GM23338 (cell line): Measurements from ENCODE around the gene CCDC91.

Experiments
- CREB1 ChIP-seq: fragments of 250-450 bp; sonication (Bioruptor Pico); IDR thresholded peaks from 2 replicates; pipeline ENCODE4 v1.5.0; 2020; ENCODE audit warnings: low read depth, mild to moderate bottlenecking, moderate library complexity
- EZH2 ChIP-seq: fragments of 200-600 bp; sonication (generic); IDR thresholded peaks from one replicate; pipeline ENCODE4 v1.8.0; 2017; ENCODE audit warnings: antibody characterized with exemption, mild to moderate bottlenecking, low read depth; ENCODE audit not compliant: unreplicated experiment
- EZH2phosphoT487 ChIP-seq: fragments of 200-600 bp; sonication (generic); IDR thresholded peaks from one replicate; pipeline ENCODE4 v1.8.1; 2018; ENCODE audit warnings: antibody characterized with exemption; ENCODE audit not compliant: unreplicated experiment
- JUNB ChIP-seq: IDR thresholded peaks from one replicate; pipeline ENCODE4 v1.6.1; 2016; ENCODE audit warnings: antibody characterized with exemption; ENCODE audit not compliant: unreplicated experiment
- NANOG ChIP-seq: IDR thresholded peaks from 2 replicates; pipeline ENCODE4 v1.6.1; 2016; ENCODE audit warnings: antibody characterized with exemption, borderline replicate concordance
- POLR2AphosphoS5 ChIP-seq: IDR thresholded peaks from 2 replicates; pipeline ENCODE4 v1.6.1; 2016; ENCODE audit warnings: antibody characterized with exemption, low read depth
- STAT1 ChIP-seq: IDR thresholded peaks from one replicate; pipeline ENCODE4 v1.6.1; 2016; ENCODE audit warnings: antibody characterized with exemption; ENCODE audit not compliant: unreplicated experiment
- ZNF114 ChIP-seq: fragments of 250-450 bp; sonication (Bioruptor Pico); IDR thresholded peaks from 2 replicates; pipeline ENCODE4 v1.5.0; 2020; ENCODE audit warnings: mild to moderate bottlenecking, moderate library complexity
- ZNF331 ChIP-seq: fragments of 250-450 bp; sonication (Bioruptor Pico); IDR thresholded peaks from 2 replicates; pipeline ENCODE4 v1.5.0; 2020; ENCODE audit warnings: low read depth, mild to moderate bottlenecking, moderate library complexity
- TF ChIP-seq, protein P1 (sequence below), 2 experiments: fragments of 200-600 bp in 1 of 2; sonication (generic) in 1 of 2; conservative IDR thresholded peaks; 2 replicates each; pipeline versions ENCODE4 v1.5.1 to v1.6.1; 2016 to 2017; ENCODE audit warnings: antibody characterized with exemption in 2 of 2, low read depth in 2 of 2, mild to moderate bottlenecking in 2 of 2, moderate library complexity in 1 of 2
- TF ChIP-seq, protein P2 (sequence below): IDR thresholded peaks from one replicate; pipeline ENCODE4 v1.6.1; 2018; ENCODE audit warnings: antibody characterized with exemption; ENCODE audit not compliant: unreplicated experiment
- TF ChIP-seq, protein P3 (sequence below): IDR thresholded peaks from 2 replicates; pipeline ENCODE4 v1.6.1; 2016; ENCODE audit warnings: antibody characterized with exemption
- TF ChIP-seq, protein P4 (sequence below): fragments of 250-450 bp; sonication (Bioruptor Pico); IDR thresholded peaks from 2 replicates; pipeline ENCODE4 v1.5.0; 2020; ENCODE audit warnings: mild to moderate bottlenecking, moderate library complexity

DNA sequence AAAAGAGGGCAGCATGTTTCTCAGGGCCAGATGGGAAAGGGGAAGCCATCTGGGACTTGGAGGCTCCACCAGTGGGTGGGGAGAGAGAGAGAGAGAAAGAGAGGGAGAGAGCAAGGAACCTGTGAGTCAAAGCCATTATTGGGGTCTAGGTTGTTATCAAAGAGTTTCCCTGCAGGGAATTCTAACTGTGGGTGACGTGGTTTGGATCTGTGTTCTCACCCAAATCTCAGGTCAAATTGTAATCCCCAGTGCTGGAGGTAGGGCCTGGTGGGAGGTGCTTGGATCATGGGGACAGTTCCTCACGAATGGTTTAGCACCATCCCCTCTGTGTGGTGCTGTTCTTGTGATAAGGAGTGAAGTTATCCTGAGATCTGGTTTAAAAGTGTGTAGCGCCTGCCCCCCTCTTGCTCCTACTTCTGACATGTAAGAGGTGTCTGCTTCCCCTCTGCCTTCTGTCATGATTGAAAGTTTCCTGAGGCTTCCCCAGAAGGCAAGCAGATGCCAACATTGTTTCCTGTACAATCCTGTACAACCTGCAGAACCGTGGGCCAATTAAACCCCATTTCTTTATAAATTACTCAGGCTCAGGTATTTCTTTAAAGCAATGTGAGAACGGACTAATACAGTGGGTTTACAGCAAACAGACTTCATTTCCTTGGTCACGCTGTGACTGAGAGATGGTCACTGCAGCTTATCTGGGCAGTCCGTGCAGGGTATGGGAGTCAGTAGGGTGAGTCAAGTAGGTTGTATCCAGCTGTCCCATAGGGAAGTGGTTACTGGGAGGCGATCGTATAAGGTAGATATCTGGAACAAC is 52.4 kb downstream of the CCDC91 start:
- TF ChIP-seq, protein P1, sequence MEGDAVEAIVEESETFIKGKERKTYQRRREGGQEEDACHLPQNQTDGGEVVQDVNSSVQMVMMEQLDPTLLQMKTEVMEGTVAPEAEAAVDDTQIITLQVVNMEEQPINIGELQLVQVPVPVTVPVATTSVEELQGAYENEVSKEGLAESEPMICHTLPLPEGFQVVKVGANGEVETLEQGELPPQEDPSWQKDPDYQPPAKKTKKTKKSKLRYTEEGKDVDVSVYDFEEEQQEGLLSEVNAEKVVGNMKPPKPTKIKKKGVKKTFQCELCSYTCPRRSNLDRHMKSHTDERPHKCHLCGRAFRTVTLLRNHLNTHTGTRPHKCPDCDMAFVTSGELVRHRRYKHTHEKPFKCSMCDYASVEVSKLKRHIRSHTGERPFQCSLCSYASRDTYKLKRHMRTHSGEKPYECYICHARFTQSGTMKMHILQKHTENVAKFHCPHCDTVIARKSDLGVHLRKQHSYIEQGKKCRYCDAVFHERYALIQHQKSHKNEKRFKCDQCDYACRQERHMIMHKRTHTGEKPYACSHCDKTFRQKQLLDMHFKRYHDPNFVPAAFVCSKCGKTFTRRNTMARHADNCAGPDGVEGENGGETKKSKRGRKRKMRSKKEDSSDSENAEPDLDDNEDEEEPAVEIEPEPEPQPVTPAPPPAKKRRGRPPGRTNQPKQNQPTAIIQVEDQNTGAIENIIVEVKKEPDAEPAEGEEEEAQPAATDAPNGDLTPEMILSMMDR (conservative IDR thresholded peaks at IDR 0.05; ENCODE audit: low read depth in 2 of 2) = no peak
- TF ChIP-seq ZNF331 = no peak
- TF ChIP-seq, protein P2, sequence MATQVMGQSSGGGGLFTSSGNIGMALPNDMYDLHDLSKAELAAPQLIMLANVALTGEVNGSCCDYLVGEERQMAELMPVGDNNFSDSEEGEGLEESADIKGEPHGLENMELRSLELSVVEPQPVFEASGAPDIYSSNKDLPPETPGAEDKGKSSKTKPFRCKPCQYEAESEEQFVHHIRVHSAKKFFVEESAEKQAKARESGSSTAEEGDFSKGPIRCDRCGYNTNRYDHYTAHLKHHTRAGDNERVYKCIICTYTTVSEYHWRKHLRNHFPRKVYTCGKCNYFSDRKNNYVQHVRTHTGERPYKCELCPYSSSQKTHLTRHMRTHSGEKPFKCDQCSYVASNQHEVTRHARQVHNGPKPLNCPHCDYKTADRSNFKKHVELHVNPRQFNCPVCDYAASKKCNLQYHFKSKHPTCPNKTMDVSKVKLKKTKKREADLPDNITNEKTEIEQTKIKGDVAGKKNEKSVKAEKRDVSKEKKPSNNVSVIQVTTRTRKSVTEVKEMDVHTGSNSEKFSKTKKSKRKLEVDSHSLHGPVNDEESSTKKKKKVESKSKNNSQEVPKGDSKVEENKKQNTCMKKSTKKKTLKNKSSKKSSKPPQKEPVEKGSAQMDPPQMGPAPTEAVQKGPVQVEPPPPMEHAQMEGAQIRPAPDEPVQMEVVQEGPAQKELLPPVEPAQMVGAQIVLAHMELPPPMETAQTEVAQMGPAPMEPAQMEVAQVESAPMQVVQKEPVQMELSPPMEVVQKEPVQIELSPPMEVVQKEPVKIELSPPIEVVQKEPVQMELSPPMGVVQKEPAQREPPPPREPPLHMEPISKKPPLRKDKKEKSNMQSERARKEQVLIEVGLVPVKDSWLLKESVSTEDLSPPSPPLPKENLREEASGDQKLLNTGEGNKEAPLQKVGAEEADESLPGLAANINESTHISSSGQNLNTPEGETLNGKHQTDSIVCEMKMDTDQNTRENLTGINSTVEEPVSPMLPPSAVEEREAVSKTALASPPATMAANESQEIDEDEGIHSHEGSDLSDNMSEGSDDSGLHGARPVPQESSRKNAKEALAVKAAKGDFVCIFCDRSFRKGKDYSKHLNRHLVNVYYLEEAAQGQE = no peak
- TF ChIP-seq EZH2 = no peak
- TF ChIP-seq EZH2phosphoT487 = no peak
- TF ChIP-seq ZNF114 (CRISPR knock-in tag) = no peak
- TF ChIP-seq POLR2AphosphoS5 = no peak
- TF ChIP-seq JUNB = no peak
- TF ChIP-seq CREB1 (CRISPR knock-in tag) = no peak
- TF ChIP-seq, protein P3, sequence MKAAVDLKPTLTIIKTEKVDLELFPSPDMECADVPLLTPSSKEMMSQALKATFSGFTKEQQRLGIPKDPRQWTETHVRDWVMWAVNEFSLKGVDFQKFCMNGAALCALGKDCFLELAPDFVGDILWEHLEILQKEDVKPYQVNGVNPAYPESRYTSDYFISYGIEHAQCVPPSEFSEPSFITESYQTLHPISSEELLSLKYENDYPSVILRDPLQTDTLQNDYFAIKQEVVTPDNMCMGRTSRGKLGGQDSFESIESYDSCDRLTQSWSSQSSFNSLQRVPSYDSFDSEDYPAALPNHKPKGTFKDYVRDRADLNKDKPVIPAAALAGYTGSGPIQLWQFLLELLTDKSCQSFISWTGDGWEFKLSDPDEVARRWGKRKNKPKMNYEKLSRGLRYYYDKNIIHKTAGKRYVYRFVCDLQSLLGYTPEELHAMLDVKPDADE = no peak
- TF ChIP-seq, protein P4, sequence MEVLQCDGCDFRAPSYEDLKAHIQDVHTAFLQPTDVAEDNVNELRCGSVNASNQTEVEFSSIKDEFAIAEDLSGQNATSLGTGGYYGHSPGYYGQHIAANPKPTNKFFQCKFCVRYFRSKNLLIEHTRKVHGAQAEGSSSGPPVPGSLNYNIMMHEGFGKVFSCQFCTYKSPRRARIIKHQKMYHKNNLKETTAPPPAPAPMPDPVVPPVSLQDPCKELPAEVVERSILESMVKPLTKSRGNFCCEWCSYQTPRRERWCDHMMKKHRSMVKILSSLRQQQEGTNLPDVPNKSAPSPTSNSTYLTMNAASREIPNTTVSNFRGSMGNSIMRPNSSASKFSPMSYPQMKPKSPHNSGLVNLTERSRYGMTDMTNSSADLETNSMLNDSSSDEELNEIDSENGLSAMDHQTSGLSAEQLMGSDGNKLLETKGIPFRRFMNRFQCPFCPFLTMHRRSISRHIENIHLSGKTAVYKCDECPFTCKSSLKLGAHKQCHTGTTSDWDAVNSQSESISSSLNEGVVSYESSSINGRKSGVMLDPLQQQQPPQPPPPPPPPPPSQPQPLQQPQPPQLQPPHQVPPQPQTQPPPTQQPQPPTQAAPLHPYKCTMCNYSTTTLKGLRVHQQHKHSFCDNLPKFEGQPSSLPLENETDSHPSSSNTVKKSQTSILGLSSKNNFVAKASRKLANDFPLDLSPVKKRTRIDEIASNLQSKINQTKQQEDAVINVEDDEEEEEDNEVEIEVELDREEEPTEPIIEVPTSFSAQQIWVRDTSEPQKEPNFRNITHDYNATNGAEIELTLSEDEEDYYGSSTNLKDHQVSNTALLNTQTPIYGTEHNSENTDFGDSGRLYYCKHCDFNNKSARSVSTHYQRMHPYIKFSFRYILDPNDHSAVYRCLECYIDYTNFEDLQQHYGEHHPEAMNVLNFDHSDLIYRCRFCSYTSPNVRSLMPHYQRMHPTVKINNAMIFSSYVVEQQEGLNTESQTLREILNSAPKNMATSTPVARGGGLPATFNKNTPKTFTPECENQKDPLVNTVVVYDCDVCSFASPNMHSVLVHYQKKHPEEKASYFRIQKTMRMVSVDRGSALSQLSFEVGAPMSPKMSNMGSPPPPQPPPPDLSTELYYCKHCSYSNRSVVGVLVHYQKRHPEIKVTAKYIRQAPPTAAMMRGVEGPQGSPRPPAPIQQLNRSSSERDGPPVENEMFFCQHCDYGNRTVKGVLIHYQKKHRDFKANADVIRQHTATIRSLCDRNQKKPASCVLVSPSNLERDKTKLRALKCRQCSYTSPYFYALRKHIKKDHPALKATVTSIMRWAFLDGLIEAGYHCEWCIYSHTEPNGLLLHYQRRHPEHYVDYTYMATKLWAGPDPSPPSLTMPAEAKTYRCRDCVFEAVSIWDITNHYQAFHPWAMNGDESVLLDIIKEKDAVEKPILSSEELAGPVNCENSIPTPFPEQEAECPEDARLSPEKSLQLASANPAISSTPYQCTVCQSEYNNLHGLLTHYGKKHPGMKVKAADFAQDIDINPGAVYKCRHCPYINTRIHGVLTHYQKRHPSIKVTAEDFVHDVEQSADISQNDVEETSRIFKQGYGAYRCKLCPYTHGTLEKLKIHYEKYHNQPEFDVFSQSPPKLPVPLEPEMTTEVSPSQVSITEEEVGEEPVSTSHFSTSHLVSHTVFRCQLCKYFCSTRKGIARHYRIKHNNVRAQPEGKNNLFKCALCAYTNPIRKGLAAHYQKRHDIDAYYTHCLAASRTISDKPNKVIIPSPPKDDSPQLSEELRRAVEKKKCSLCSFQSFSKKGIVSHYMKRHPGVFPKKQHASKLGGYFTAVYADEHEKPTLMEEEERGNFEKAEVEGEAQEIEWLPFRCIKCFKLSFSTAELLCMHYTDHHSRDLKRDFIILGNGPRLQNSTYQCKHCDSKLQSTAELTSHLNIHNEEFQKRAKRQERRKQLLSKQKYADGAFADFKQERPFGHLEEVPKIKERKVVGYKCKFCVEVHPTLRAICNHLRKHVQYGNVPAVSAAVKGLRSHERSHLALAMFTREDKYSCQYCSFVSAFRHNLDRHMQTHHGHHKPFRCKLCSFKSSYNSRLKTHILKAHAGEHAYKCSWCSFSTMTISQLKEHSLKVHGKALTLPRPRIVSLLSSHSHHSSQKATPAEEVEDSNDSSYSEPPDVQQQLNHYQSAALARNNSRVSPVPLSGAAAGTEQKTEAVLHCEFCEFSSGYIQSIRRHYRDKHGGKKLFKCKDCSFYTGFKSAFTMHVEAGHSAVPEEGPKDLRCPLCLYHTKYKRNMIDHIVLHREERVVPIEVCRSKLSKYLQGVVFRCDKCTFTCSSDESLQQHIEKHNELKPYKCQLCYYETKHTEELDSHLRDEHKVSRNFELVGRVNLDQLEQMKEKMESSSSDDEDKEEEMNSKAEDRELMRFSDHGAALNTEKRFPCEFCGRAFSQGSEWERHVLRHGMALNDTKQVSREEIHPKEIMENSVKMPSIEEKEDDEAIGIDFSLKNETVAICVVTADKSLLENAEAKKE = no peak
- no peak for TF ChIP-seq STAT1
- TF ChIP-seq NANOG = no peak
